ENCODE data around the gene MLLT6. TPM values are rescaled to one million over a fixed set of nuclear protein-coding genes. Genes with fewer than 3 reads are reported as not detected.

The MLLT6 gene
- total and polyA plus RNA-seq, 2 of the 4 experiments (the other 2 are of a cell fraction), result 7.2 to 21.2 TPM

DNA sequence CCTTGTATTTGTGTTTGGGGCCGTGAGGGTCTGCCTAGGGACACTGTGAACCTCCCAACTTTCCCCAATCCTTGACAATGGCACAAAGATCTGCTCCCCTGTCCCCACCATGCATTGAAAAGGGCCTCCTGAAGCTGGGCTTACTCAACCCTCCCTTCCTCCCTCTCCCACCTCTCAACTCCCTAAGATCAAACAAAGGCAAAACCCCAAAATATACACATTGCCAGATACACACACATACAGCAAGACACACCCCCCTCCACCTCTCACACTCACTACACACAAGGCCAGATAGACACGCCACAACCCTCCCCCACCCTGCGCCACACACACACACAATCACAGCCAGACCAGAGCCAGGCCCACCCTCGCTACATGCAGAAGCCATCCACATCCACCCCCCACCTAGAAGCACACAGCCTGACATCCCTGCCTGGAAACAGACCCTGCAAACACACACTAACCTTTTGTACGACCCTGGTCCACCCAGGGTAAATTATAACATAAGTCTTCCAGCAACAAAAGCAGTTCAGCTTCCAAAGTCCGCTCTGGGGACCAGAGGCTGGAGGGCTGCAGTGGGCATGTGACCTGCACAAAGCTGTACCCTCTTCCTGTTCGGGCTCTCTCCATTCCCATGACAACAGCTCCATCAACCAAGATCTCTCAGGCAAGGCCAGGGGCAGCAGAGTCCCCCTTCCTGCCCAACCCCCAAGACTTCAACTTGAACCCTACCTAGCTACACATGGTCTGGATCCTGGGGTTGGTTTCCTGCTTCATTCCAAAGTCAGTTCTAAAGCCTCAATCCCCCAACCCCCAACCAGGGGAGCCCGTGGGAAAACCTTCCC lies 41.2 kb downstream of the MLLT6 start:
- peaks cover 25% of the 10 kb centered on the region for H3K4me1 ChIP-seq (ENCODE audit: control insufficient read depth, insufficient read depth, low read length)
- peak overlapping the region; percentile 13; the same call in 1 of the 2 replicates for H3K23ac ChIP-seq (ENCODE audit: low read depth, low read length)
- 0 out of 2 replicates have a peak overlapping the region, but pooled peaks have one; percentile 3 for H3K14ac ChIP-seq (replicated peaks; ENCODE audit: low read depth, low read length)
- peak overlapping the region; percentile 91 for H3K4me3 ChIP-seq (ENCODE audit: insufficient read depth, low read depth, low read length)
- H3K4me2 ChIP-seq (ENCODE audit: low read depth, low read length), result peak overlapping the region; percentile 95
- H2AFZ ChIP-seq (replicated peaks; ENCODE audit: low read length, poor library complexity), result no peak overlapping the region
- peaks cover 22% of the 10 kb centered on the region for H3K9me1 ChIP-seq (ENCODE audit: insufficient read depth, low read length)
- BruUV-seq (replicated peaks), result TSS peak; percentile 24
- POLR2A ChIA-PET (ENCODE audit: unreplicated experiment), result no interaction called here
- H3K9ac ChIP-seq (ENCODE audit: low read depth, low read length), result peak overlapping the region; percentile 65
- ATAC-seq (ENCODE audit: low read depth) (no peak), DNase-seq (no peak)
- no peak overlapping the region for H3K56ac ChIP-seq (ENCODE audit: extremely low read depth, insufficient read depth, low read length)
- H2BK20ac ChIP-seq (ENCODE audit: low read depth, low read length), result no peak overlapping the region
- H2BK120ac ChIP-seq (ENCODE audit: low read depth, low read length), result no peak overlapping the region
- no peaks in the 10 kb centered on the region for H3K36me3 ChIP-seq (ENCODE audit: control insufficient read depth, insufficient read depth, low read length)
- intact Hi-C loops (cut with micrococcal nuclease) (no loop called here), in situ Hi-C loops (cut with MboI; ENCODE audit: low sequenced_read_pairs) (no loop called here), dilution Hi-C loops (cut with HindIII; ENCODE audit: low sequenced_read_pairs, unreplicated experiment) (no loop called here)
- H3K27me3 ChIP-seq (ENCODE audit: control insufficient read depth, insufficient read depth, low read length), result no peaks in the 10 kb centered on the region
- H3K9me3 ChIP-seq (ENCODE audit: control insufficient read depth, insufficient read depth, low read length), result no peaks in the 10 kb centered on the region
- no peak overlapping the region for H4K8ac ChIP-seq (ENCODE audit: low read depth in 2 of 2, low read length in 2 of 2)
- peak overlapping the region; percentile 73 for H2AK9ac ChIP-seq (replicated peaks; ENCODE audit: low read depth, low read length, poor library complexity)
- no peak overlapping the region for H3K18ac ChIP-seq (ENCODE audit: low read depth, low read length)
- no peak overlapping the region for H3K27ac ChIP-seq (ENCODE audit: insufficient read depth, low read length)
- H2BK5ac ChIP-seq (ENCODE audit: low read depth, low read length, poor library complexity, severe bottlenecking), result no peak overlapping the region
- H4K5ac ChIP-seq (ENCODE audit: low read depth, low read length), result no peak overlapping the region
- peaks cover 5 to 60% of the 10 kb centered on the region in 2 experiments for H3K79me1 ChIP-seq (ENCODE audit: low read depth in 1 of 2, low read length in 2 of 2)
- peak overlapping the region; percentile 61; the same call in 1 of the 2 replicates for H2AK5ac ChIP-seq (ENCODE audit: low read depth, low read length)
- H2BK15ac ChIP-seq (ENCODE audit: low read depth, low read length), result no peak overlapping the region
- TF ChIP-seq MAZ (IDR thresholded peaks at IDR 0.05; ENCODE audit: borderline replicate concordance, low read depth, low read length), result 0 out of 2 replicates have a peak, but pooled peaks have one; percentile 4
- TF ChIP-seq, protein P1, sequence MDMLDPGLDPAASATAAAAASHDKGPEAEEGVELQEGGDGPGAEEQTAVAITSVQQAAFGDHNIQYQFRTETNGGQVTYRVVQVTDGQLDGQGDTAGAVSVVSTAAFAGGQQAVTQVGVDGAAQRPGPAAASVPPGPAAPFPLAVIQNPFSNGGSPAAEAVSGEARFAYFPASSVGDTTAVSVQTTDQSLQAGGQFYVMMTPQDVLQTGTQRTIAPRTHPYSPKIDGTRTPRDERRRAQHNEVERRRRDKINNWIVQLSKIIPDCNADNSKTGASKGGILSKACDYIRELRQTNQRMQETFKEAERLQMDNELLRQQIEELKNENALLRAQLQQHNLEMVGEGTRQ (IDR thresholded peaks at IDR 0.05; ENCODE audit: low read depth, low read length), result peak; percentile 49; the same call in 1 of the 2 replicates
- no peak for TF ChIP-seq MXI1 (IDR thresholded peaks at IDR 0.05; ENCODE audit: borderline replicate concordance, low read depth, low read length)
- peaks cover 59% of the 10 kb centered on the region for H4K20me1 ChIP-seq (ENCODE audit: insufficient read depth, low read length)
- no peak overlapping the region for H3K4ac ChIP-seq (ENCODE audit: low read depth, low read length)
- H4K91ac ChIP-seq (ENCODE audit: insufficient read depth, low read depth, low read length), result no peak overlapping the region
- 50% methylated on average over 2 of the region's 8 CpGs; no CpG with 5 or more reads in 1 of the 2 experiments for WGBS, 2 experiments (ENCODE audit: extremely low coverage in 2 of 2, insufficient read length in 1 of 2)
- CTCF ChIA-PET, result interaction anchor here (0.6 kb wide), 1 partner anchor 69 kb away, joined by 3 read pairs; no protein-coding TSS in a partner anchor
